Small intestine (tissue), 7 donors: ENCODE results near the gene PARD3. TPM values are rescaled to one million over a fixed set of nuclear protein-coding genes. Genes with fewer than 3 reads are reported as not detected.

ENCODE experiments used
- DNase-seq, 2 donors: peaks; one replicate each; pipeline versions ENCODE4 v3.0.0 to v3.0.0-alpha.2; 2013
- FAIRE-seq: peaks from 2 replicates; lab custom pipeline; 2012; peaks lifted over from hg19 to GRCh38; lab: Jason Lieb, UNC
- H3K27ac ChIP-seq, 3 donors: one replicate each; pipeline ENCODE4 v1.5.1; 2013; ENCODE audit warnings: low read length in 2 of 3, mild to moderate bottlenecking in 2 of 3, control low read depth in 1 of 3, inconsistent platforms in 1 of 3, low read depth in 1 of 3, moderate library complexity in 1 of 3
- H3K27me3 ChIP-seq, 3 donors: one replicate each; pipeline ENCODE4 v1.6.1; 2013; ENCODE audit warnings: low read length in 3 of 3, inconsistent platforms in 1 of 3; ENCODE audit not compliant: control insufficient read depth in 3 of 3, insufficient read depth in 3 of 3
- H3K36me3 ChIP-seq, 3 donors: one replicate each; pipeline ENCODE4 v1.6.1; 2013; ENCODE audit warnings: low read length in 3 of 3, inconsistent platforms in 1 of 3, low read depth in 1 of 3, mild to moderate bottlenecking in 1 of 3, moderate library complexity in 1 of 3; ENCODE audit not compliant: control insufficient read depth in 3 of 3, insufficient read depth in 2 of 3
- H3K4me1 ChIP-seq, 3 donors: one replicate each; pipeline ENCODE4 v1.6.1; 2013; ENCODE audit warnings: low read length in 2 of 3, inconsistent platforms in 1 of 3, low read depth in 1 of 3, mild to moderate bottlenecking in 1 of 3, moderate library complexity in 1 of 3; ENCODE audit not compliant: control insufficient read depth in 3 of 3, insufficient read depth in 2 of 3
- H3K4me3 ChIP-seq, 3 donors: one replicate each; pipeline ENCODE4 v1.5.1; 2013; ENCODE audit warnings: low read length in 3 of 3, control low read depth in 1 of 3, inconsistent platforms in 1 of 3, low read depth in 1 of 3, mild to moderate bottlenecking in 1 of 3, moderate library complexity in 1 of 3
- H3K9me3 ChIP-seq, 2 donors: one replicate each; pipeline ENCODE4 v1.6.1; 2013; ENCODE audit warnings: low read depth in 1 of 2, low read length in 1 of 2; ENCODE audit not compliant: control insufficient read depth in 2 of 2, insufficient read depth in 1 of 2
- WGBS, 3 donors: extraction: QIAGEN DNeasy Blood & Tissue Kit; methylation state at CpG; one replicate each; pipeline ENCODE4 v1.1.7; 2013; 5-methylcytosine and 5-hydroxymethylcytosine counted together
- polyA plus RNA-seq, 4 donors: library from polyadenylated mRNA; stranded (reverse) in 3 of 4; unstranded in 1 of 4; fragments of 200-250 nt in 3 of 4; fragments of 120-200 nt in 1 of 4; gene quantifications; one replicate each; pipeline versions ENCODE4 v1.2.1 to v1.2.3, GENCODE V29; 2013
- donor health status: healthy with polysubstance abuse.
- donor health status: control.
- donor health status: control.
- donor health status: Bipolar disorder and iron deficiency.
- donor health status: healthy.

PARD3 gene
- polyA plus RNA-seq, 4 donors = 14.3 to 24.3 (median 15.5) TPM

- Histone ChIP-seq H3K27me3 (peaks cover 0 to 2% (median 0%) of the 10 kb centered on the region in 3 donors), H3K4me1 (peaks cover 0 to 16% (median 0%) of the 10 kb centered on the region in 3 donors), H3K4me3 (peak overlapping the region in 2 of 3 donors; percentile 55 to 94), H3K36me3 (no peaks in the 10 kb centered on the region), H3K9me3 (no peaks in the 10 kb centered on the region), H3K27ac (no peak overlapping the region)
- no peak for FAIRE-seq
- WGBS, 3 donors = 2 to 5% (median 4%) methylated on average over 10 of the region's 10 CpGs
- peak; percentile 46 to 65 for DNase-seq
These were observed 1.5 kb upstream of the PARD3 start for GRCh38 chr10:34816501-34817002.

- Histone ChIP-seq H3K27ac (no peak overlapping the region), H3K9me3 (no peaks in the 10 kb centered on the region), H3K4me1 (peaks cover 0 to 16% (median 0%) of the 10 kb centered on the region in 3 donors), H3K4me3 (peak overlapping the region in 2 of 3 donors; percentile 55 to 94), H3K27me3 (peaks cover 0 to 2% (median 0%) of the 10 kb centered on the region in 3 donors), H3K36me3 (no peaks in the 10 kb centered on the region)
- no peak for FAIRE-seq
- DNase-seq = peak; percentile 19 to 68
- 1% methylated on average over 24 of the region's 24 CpGs for WGBS, 3 donors
These were observed 995 bp upstream of the PARD3 start for GRCh38 chr10:34816085-34816496.

- Histone ChIP-seq H3K4me1 (peaks cover 0 to 16% (median 0%) of the 10 kb centered on the region in 3 donors), H3K36me3 (no peaks in the 10 kb centered on the region), H3K9me3 (no peaks in the 10 kb centered on the region), H3K27me3 (peaks cover 0 to 2% (median 0%) of the 10 kb centered on the region in 3 donors), H3K4me3 (peak overlapping the region; percentile 88 to 94 (median 94)), H3K27ac (peak overlapping the region in 2 of 3 donors; percentile 50 to 60)
- no peak for FAIRE-seq
- no peak for DNase-seq
- 0 to 3% (median 0%) methylated on average over 18 to 45 of the region's 45 CpGs for WGBS, 3 donors
These were observed 247 bp downstream of the PARD3 start for GRCh38 chr10:34814913-34815184.

GRCh38 chr10:34814223-34814912, 728 bp downstream of the PARD3 start:
- peaks cover 0 to 18% (median 0%) of the 10 kb centered on the region in 3 donors for H3K4me1 ChIP-seq
- H3K27me3 ChIP-seq = peaks cover 0 to 2% (median 0%) of the 10 kb centered on the region in 3 donors
- H3K36me3 ChIP-seq = peaks cover 0 to under 1% (median 0%) of the 10 kb centered on the region in 3 donors
- FAIRE-seq (no peak), DNase-seq (peak; percentile 57 to 79)
- peak overlapping the region; percentile 50 to 73 (median 60) for H3K27ac ChIP-seq
- H3K9me3 ChIP-seq = no peaks in the 10 kb centered on the region
- peak overlapping the region; percentile 88 to 94 (median 94) for H3K4me3 ChIP-seq
- 0 to 2% (median 1%) methylated on average over 51 to 77 of the region's 77 CpGs for WGBS, 3 donors

GRCh38 chr10:34813626-34814222, 1.4 kb downstream of the PARD3 start:
- peak overlapping the region; percentile 88 to 94 (median 94) for H3K4me3 ChIP-seq
- H3K27ac ChIP-seq = peak overlapping the region in 2 of 3 donors; percentile 60 to 73
- no peaks in the 10 kb centered on the region for H3K9me3 ChIP-seq
- DNase-seq = peak; percentile 43 to 54
- FAIRE-seq = no peak
- WGBS, 3 donors = 11 to 14% (median 13%) methylated on average over 19 of the region's 19 CpGs
- peaks cover 0 to 5% (median 0%) of the 10 kb centered on the region in 3 donors for H3K27me3 ChIP-seq
- H3K36me3 ChIP-seq = peaks cover 0 to 2% (median 0%) of the 10 kb centered on the region in 3 donors
- peaks cover 0 to 22% (median 0%) of the 10 kb centered on the region in 3 donors for H3K4me1 ChIP-seq

GRCh38 chr10:34812771-34813170, 2.3 kb downstream of the PARD3 start:
- no peak overlapping the region for H3K4me3 ChIP-seq
- WGBS, 3 donors = 64 to 78% (median 64%) methylated on average over 5 of the region's 5 CpGs
- peaks cover 0 to 24% (median 0%) of the 10 kb centered on the region in 3 donors for H3K4me1 ChIP-seq
- H3K27me3 ChIP-seq = peaks cover 0 to 5% (median 0%) of the 10 kb centered on the region in 3 donors
- H3K9me3 ChIP-seq = no peaks in the 10 kb centered on the region
- no peak for DNase-seq
- FAIRE-seq = no peak
- peaks cover 0 to 2% (median 0%) of the 10 kb centered on the region in 3 donors for H3K36me3 ChIP-seq
- H3K27ac ChIP-seq = no peak overlapping the region

GRCh38 chr10:34811968-34812514, 3.1 kb downstream of the PARD3 start:
- H3K4me1 ChIP-seq = peaks cover 0 to 24% (median 0%) of the 10 kb centered on the region in 3 donors
- WGBS, 3 donors = 48 to 68% (median 57%) methylated on average over 1 of the region's 1 CpG

More at GRCh38 chr10:34811968-34812514, 3.1 kb downstream of the PARD3 start:
- H3K4me3 ChIP-seq = no peak overlapping the region
- FAIRE-seq (no peak), DNase-seq (no peak)
- peaks cover 0 to 2% (median 0%) of the 10 kb centered on the region in 3 donors for H3K36me3 ChIP-seq
- H3K9me3 ChIP-seq = no peaks in the 10 kb centered on the region
- H3K27ac ChIP-seq = no peak overlapping the region
- peaks cover 0 to 5% (median 0%) of the 10 kb centered on the region in 3 donors for H3K27me3 ChIP-seq
